ENCODE measurements around the gene MTHFD1.

GRCh38 chr14:64349741-64350490 lies 38.2 kb upstream of the MTHFD1 start:
- TF ChIP-seq POLR2A (IDR thresholded peaks at IDR 0.05) (no peak), CTCF (IDR thresholded peaks at IDR 0.05) (no peak)

Data from sigmoid colon (tissue), 3 donors.